Measurements from ENCODE around the gene LGALS13. TPM values are rescaled to one million over a fixed set of nuclear protein-coding genes. Genes with fewer than 3 reads are reported as not detected.

Gene LGALS13
- total RNA-seq, 1 donor = not detected

DNA sequence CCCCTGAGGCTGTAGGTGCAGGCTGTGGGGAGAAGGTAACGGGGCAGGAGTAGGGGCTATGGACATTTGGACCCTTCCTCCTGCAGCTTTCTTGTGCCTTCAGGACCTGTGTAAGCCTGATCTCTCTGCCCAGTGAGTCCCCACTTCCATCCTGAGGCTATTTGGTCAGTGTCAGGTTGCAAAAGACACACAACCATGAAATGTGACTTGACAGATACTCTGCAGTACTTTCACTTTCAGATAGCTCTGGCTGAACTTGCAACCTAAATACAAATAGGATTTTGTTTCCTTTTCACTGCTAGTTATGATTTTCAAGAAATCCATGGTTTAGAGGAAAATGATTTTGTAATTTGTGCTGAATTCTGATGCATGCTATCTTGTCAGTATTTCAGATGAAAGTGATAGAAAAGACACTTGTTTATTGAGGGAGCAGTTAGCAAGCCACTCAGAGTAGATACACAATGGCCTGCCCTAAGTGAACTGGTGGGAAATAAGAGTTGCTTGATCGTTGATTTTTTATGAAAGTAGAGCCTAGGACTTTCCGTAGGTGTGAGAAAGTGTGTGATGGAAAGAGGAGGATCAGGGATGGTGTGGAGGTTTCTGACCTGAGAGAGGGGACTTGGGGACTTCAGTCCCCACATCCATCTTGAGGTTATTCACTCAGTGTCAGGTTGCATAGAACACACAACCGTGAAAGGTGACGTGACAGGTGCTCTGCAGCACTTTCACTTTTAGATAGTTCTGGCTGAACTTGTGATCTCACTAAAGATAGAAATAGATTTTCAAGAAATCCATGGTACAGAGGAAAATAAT lies 44.3 kb upstream of the LGALS13 start:
- Histone ChIP-seq H3K4me3 (ENCODE audit: insufficient read depth, low read length) (no peak overlapping the region), H3K79me2 (ENCODE audit: insufficient read depth, low read length) (no peaks in the 10 kb centered on the region), H3K9me3 (ENCODE audit: low read depth, low read length) (no peaks in the 10 kb centered on the region), H2AFZ (ENCODE audit: low read length) (peak overlapping the region; percentile 22), H4K20me1 (ENCODE audit: insufficient read depth, low read length) (no peaks in the 10 kb centered on the region), H3K36me3 (ENCODE audit: insufficient read depth, low read length) (no peaks in the 10 kb centered on the region), H3K4me2 (ENCODE audit: insufficient read depth, low read length) (peak overlapping the region; percentile 39), H3K27me3 (ENCODE audit: insufficient read depth, low read length) (peaks cover 9% of the 10 kb centered on the region), H3K27ac (ENCODE audit: low read depth, low read length) (no peak overlapping the region), H3K4me1 (ENCODE audit: insufficient read depth, low read length) (no peaks in the 10 kb centered on the region)
- TF ChIP-seq, protein P1, sequence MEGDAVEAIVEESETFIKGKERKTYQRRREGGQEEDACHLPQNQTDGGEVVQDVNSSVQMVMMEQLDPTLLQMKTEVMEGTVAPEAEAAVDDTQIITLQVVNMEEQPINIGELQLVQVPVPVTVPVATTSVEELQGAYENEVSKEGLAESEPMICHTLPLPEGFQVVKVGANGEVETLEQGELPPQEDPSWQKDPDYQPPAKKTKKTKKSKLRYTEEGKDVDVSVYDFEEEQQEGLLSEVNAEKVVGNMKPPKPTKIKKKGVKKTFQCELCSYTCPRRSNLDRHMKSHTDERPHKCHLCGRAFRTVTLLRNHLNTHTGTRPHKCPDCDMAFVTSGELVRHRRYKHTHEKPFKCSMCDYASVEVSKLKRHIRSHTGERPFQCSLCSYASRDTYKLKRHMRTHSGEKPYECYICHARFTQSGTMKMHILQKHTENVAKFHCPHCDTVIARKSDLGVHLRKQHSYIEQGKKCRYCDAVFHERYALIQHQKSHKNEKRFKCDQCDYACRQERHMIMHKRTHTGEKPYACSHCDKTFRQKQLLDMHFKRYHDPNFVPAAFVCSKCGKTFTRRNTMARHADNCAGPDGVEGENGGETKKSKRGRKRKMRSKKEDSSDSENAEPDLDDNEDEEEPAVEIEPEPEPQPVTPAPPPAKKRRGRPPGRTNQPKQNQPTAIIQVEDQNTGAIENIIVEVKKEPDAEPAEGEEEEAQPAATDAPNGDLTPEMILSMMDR (IDR thresholded peaks at IDR 0.05; ENCODE audit: extremely low read depth, low read depth, low read length) = no peak
- DNase-seq (ENCODE audit: insufficient read length, low spot score, missing footprints) = no peak

DNA sequence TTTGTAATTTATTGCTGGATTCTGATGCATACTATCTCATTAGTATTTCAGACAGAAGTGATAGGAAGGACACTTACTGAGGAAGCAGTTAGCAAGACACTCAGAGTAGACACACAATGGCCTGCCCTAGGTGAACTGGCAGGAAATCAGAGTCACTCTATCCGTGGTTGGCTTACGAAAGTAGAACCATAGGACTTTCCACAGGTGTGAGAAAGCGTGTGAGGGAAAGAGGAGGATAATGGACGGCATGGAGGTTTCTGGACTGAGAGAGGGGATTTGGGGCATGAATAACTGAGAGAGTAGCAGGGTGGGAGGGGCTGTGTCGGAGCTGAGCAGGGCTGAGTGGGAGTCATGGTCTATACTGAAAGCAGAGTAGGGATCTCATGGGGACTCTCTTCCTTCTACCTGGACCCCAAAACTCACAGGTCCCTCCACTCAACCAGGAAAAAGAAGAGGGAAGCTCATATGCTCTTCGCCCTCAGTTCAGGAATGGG lies 43.7 kb upstream of the LGALS13 start:
- Histone ChIP-seq H3K9me3 (ENCODE audit: low read depth, low read length) (no peaks in the 10 kb centered on the region), H3K4me2 (ENCODE audit: insufficient read depth, low read length) (no peak overlapping the region), H3K4me1 (ENCODE audit: insufficient read depth, low read length) (no peaks in the 10 kb centered on the region), H3K4me3 (ENCODE audit: insufficient read depth, low read length) (no peak overlapping the region), H2AFZ (ENCODE audit: low read length) (no peak overlapping the region), H3K27me3 (ENCODE audit: insufficient read depth, low read length) (peaks cover 3% of the 10 kb centered on the region), H4K20me1 (ENCODE audit: insufficient read depth, low read length) (no peaks in the 10 kb centered on the region), H3K27ac (ENCODE audit: low read depth, low read length) (no peak overlapping the region), H3K79me2 (ENCODE audit: insufficient read depth, low read length) (no peaks in the 10 kb centered on the region), H3K36me3 (ENCODE audit: insufficient read depth, low read length) (no peaks in the 10 kb centered on the region)
- no peak for DNase-seq (ENCODE audit: insufficient read length, low spot score, missing footprints)
- TF ChIP-seq, protein P1 (IDR thresholded peaks at IDR 0.05; ENCODE audit: extremely low read depth, low read depth, low read length) = no peak

GRCh38 chr19:39563408-39563807 lies 38.9 kb upstream of the LGALS13 start:
- Histone ChIP-seq H3K4me3 (ENCODE audit: insufficient read depth, low read length) (no peak overlapping the region), H3K9me3 (ENCODE audit: low read depth, low read length) (no peaks in the 10 kb centered on the region), H3K79me2 (ENCODE audit: insufficient read depth, low read length) (no peaks in the 10 kb centered on the region), H3K4me1 (ENCODE audit: insufficient read depth, low read length) (no peaks in the 10 kb centered on the region), H3K27me3 (ENCODE audit: insufficient read depth, low read length) (peaks cover 3% of the 10 kb centered on the region), H2AFZ (ENCODE audit: low read length) (no peak overlapping the region), H3K27ac (ENCODE audit: low read depth, low read length) (no peak overlapping the region), H3K36me3 (ENCODE audit: insufficient read depth, low read length) (no peaks in the 10 kb centered on the region), H3K4me2 (ENCODE audit: insufficient read depth, low read length) (no peak overlapping the region), H4K20me1 (ENCODE audit: insufficient read depth, low read length) (no peaks in the 10 kb centered on the region)
- DNase-seq (ENCODE audit: insufficient read length, low spot score, missing footprints) = no peak
- TF ChIP-seq, protein P1 (IDR thresholded peaks at IDR 0.05; ENCODE audit: extremely low read depth, low read depth, low read length) = no peak

- TF ChIP-seq, protein P1 (IDR thresholded peaks at IDR 0.05; ENCODE audit: extremely low read depth, low read depth, low read length) = no peak
- Histone ChIP-seq H3K27ac (ENCODE audit: low read depth, low read length) (no peak overlapping the region), H3K79me2 (ENCODE audit: insufficient read depth, low read length) (no peaks in the 10 kb centered on the region), H3K4me1 (ENCODE audit: insufficient read depth, low read length) (no peaks in the 10 kb centered on the region), H4K20me1 (ENCODE audit: insufficient read depth, low read length) (no peaks in the 10 kb centered on the region), H3K36me3 (ENCODE audit: insufficient read depth, low read length) (no peaks in the 10 kb centered on the region), H3K27me3 (ENCODE audit: insufficient read depth, low read length) (peaks cover 2% of the 10 kb centered on the region), H3K9me3 (ENCODE audit: low read depth, low read length) (no peaks in the 10 kb centered on the region), H2AFZ (ENCODE audit: low read length) (no peak overlapping the region), H3K4me2 (ENCODE audit: insufficient read depth, low read length) (no peak overlapping the region), H3K4me3 (ENCODE audit: insufficient read depth, low read length) (no peak overlapping the region)
- no peak for DNase-seq (ENCODE audit: insufficient read length, low spot score, missing footprints)
These were observed 36.3 kb upstream of the LGALS13 start for GRCh38 chr19:39566064-39566463.

All from osteoblast (primary cell).